SK-N-MC (cell line): ENCODE results near the gene PXMP2.
"Not testable (repeated sequence)": the region's sequence is repeated elsewhere in the genome, so short reads cannot be mapped to it uniquely, and the experiment has no call there.

ENCODE experiments used
- DNase-seq: peaks from one replicate; pipeline ENCODE4 v3.0.0-alpha.2; 2011; ENCODE audit warnings: low read depth, low spot score
- H3K27ac ChIP-seq: fragments of 200-600 bp; sonication (generic); 2 replicates; pipeline ENCODE4 v1.5.1; 2016; ENCODE audit warnings: mixed run types
- H3K36me3 ChIP-seq: fragments of 200-600 bp; sonication (generic); 2 replicates; pipeline ENCODE4 v1.6.1; 2017; ENCODE audit warnings: antibody characterized with exemption, low read length, mixed read lengths; ENCODE audit not compliant: insufficient read depth
- H3K4me3 ChIP-seq: fragments of 200-600 bp; sonication (generic); 2 replicates; pipeline ENCODE4 v1.5.1; 2016
- H3K9ac ChIP-seq: fragments of 200-600 bp; sonication (generic); 2 replicates; pipeline ENCODE4 v1.8.0; 2017; ENCODE audit warnings: mixed run types, mixed read lengths; ENCODE audit not compliant: insufficient read length
- H3K9me3 ChIP-seq: fragments of 200-600 bp; sonication (generic); 2 replicates; pipeline ENCODE4 v1.6.1; 2017; ENCODE audit warnings: low read depth, mild to moderate bottlenecking, antibody characterized with exemption, low read length, moderate library complexity, mixed read lengths
- EZH2 ChIP-seq: fragments of 200-600 bp; sonication (generic); IDR thresholded peaks from one replicate; pipeline ENCODE4 v1.6.1; 2017; ENCODE audit warnings: antibody characterized with exemption
- FOXP2 ChIP-seq: optimal IDR thresholded peaks from 2 replicates; pipeline ENCODE3; 2011; ENCODE audit warnings: mild to moderate bottlenecking, moderate library complexity; ENCODE audit not compliant: insufficient read depth; ENCODE audit errors: extremely low read length, control extremely low read depth
- POLR2AphosphoS5 ChIP-seq: IDR thresholded peaks from 2 replicates; pipeline ENCODE4 v1.6.1; 2012; ENCODE audit warnings: mild to moderate bottlenecking, low read depth, low read length, borderline replicate concordance

PXMP2 gene

GRCh38 chr12:132739600-132740312 is 52.4 kb downstream of the PXMP2 start:
- Histone ChIP-seq H3K36me3 (peaks cover 92% of the 10 kb centered on the region), H3K9me3 (no peaks in the 10 kb centered on the region), H3K9ac (no peak overlapping the region), H3K27ac (no peak overlapping the region), H3K4me3 (no peak overlapping the region)
- no peak for DNase-seq
- TF ChIP-seq EZH2 (no peak), FOXP2 (no peak), POLR2AphosphoS5 (no peak)

- Histone ChIP-seq H3K36me3 (peaks cover 92% of the 10 kb centered on the region), H3K9me3 (no peaks in the 10 kb centered on the region), H3K27ac (0 out of 2 replicates have a peak overlapping the region, but pooled peaks have one; percentile 11), H3K9ac (no peak overlapping the region), H3K4me3 (no peak overlapping the region)
- no peak for DNase-seq
- TF ChIP-seq EZH2 (no peak), FOXP2 (no peak), POLR2AphosphoS5 (no peak)
Observed at GRCh38 chr12:132740313-132740646, 52.9 kb downstream of the PXMP2 start.

- Histone ChIP-seq H3K9me3 (no peaks in the 10 kb centered on the region), H3K27ac (peak overlapping the region; percentile 11; the same call in 1 of the 2 replicates), H3K9ac (no peak overlapping the region), H3K4me3 (no peak overlapping the region), H3K36me3 (peaks cover 92% of the 10 kb centered on the region)
- no peak for TF ChIP-seq POLR2AphosphoS5
- no peak for TF ChIP-seq EZH2
- no peak for TF ChIP-seq FOXP2
- DNase-seq = no peak
Observed at GRCh38 chr12:132740652-132741051, 53.3 kb downstream of the PXMP2 start.

GRCh38 chr12:132741620-132742019 is 54.2 kb downstream of the PXMP2 start:
- H3K4me3 ChIP-seq = no peak overlapping the region
- H3K27ac ChIP-seq = no peak overlapping the region
- H3K9ac ChIP-seq = no peak overlapping the region
- TF ChIP-seq POLR2AphosphoS5 (no peak), EZH2 (no peak), FOXP2 (no peak)
- peaks cover 95% of the 10 kb centered on the region for H3K36me3 ChIP-seq
- H3K9me3 ChIP-seq = no peaks in the 10 kb centered on the region
- no peak for DNase-seq

- no peak overlapping the region for H3K27ac ChIP-seq
- DNase-seq = no peak
- peaks cover 97% of the 10 kb centered on the region for H3K36me3 ChIP-seq
- H3K4me3 ChIP-seq = no peak overlapping the region
- TF ChIP-seq FOXP2 (no peak), EZH2 (no peak), POLR2AphosphoS5 (no peak)
- no peak overlapping the region for H3K9ac ChIP-seq
- H3K9me3 ChIP-seq = no peaks in the 10 kb centered on the region
Observed at GRCh38 chr12:132743831-132744230, 56.4 kb downstream of the PXMP2 start.

GRCh38 chr12:132746613-132747012 is 59.2 kb downstream of the PXMP2 start:
- Histone ChIP-seq H3K27ac (no peak overlapping the region), H3K36me3 (peaks cover 95% of the 10 kb centered on the region), H3K4me3 (no peak overlapping the region), H3K9me3 (no peaks in the 10 kb centered on the region), H3K9ac (no peak overlapping the region)
- DNase-seq = no peak
- TF ChIP-seq FOXP2 (no peak), POLR2AphosphoS5 (no peak), EZH2 (no peak)

- H3K4me3 ChIP-seq = no peak overlapping the region
- H3K9ac ChIP-seq = no peak overlapping the region
- H3K9me3 ChIP-seq = no peaks in the 10 kb centered on the region
- TF ChIP-seq POLR2AphosphoS5 = no peak
- no peak for TF ChIP-seq EZH2
- no peak overlapping the region for H3K27ac ChIP-seq
- peaks cover 93% of the 10 kb centered on the region for H3K36me3 ChIP-seq
- DNase-seq = no peak
Observed at GRCh38 chr12:132747395-132747794, 60.0 kb downstream of the PXMP2 start.

GRCh38 chr12:132747896-132748295 is 60.5 kb downstream of the PXMP2 start:
- Histone ChIP-seq H3K4me3 (no peak overlapping the region), H3K27ac (no peak overlapping the region), H3K9me3 (no peaks in the 10 kb centered on the region), H3K36me3 (peaks cover 93% of the 10 kb centered on the region), H3K9ac (no peak overlapping the region)
- TF ChIP-seq POLR2AphosphoS5 = no peak
- TF ChIP-seq FOXP2 = no peak
- no peak for TF ChIP-seq EZH2
- no peak for DNase-seq

GRCh38 chr12:132748319-132748718 is 60.9 kb downstream of the PXMP2 start:
- no peak overlapping the region for H3K4me3 ChIP-seq
- H3K36me3 ChIP-seq = peaks cover 93% of the 10 kb centered on the region
- no peak overlapping the region for H3K27ac ChIP-seq
- H3K9me3 ChIP-seq = no peaks in the 10 kb centered on the region
- no peak overlapping the region for H3K9ac ChIP-seq
- no peak for DNase-seq
- TF ChIP-seq EZH2 = no peak
- no peak for TF ChIP-seq POLR2AphosphoS5
- no peak for TF ChIP-seq FOXP2

- not testable (repeated sequence) for H3K9me3 ChIP-seq, H3K27ac ChIP-seq, H3K4me3 ChIP-seq, H3K9ac ChIP-seq, DNase-seq
- peaks cover 71% of the 10 kb centered on the region for H3K36me3 ChIP-seq
Observed at GRCh38 chr12:132753670-132754069, 66.3 kb downstream of the PXMP2 start.
